ENCODE results near the gene NCF4.

NCF4 gene

GRCh38 chr22:36918586-36919284, 57.9 kb downstream of the NCF4 start:
- TF ChIP-seq GATA1 (IDR thresholded peaks at IDR 0.05; ENCODE audit: low read depth, low read length), result no peak
- no peak for DNase-seq

- TF ChIP-seq GATA1 (IDR thresholded peaks at IDR 0.05; ENCODE audit: low read depth, low read length), result no peak
- no peak for TF ChIP-seq POLR2A (IDR thresholded peaks at IDR 0.05; ENCODE audit: low read length)
- peak; percentile 32 to 53 for DNase-seq
These were observed 60.7 kb downstream of the NCF4 start for GRCh38 chr22:36921309-36922104.

- TF ChIP-seq GATA1 (IDR thresholded peaks at IDR 0.05; ENCODE audit: low read depth, low read length) (no peak), POLR2A (IDR thresholded peaks at IDR 0.05; ENCODE audit: low read length) (no peak)
- DNase-seq, result no peak
These were observed 61.4 kb downstream of the NCF4 start for GRCh38 chr22:36922105-36922608.

- no peak for DNase-seq
- no peak for TF ChIP-seq GATA1 (IDR thresholded peaks at IDR 0.05; ENCODE audit: low read depth, low read length)
- TF ChIP-seq POLR2A (IDR thresholded peaks at IDR 0.05; ENCODE audit: low read length), result no peak
These were observed 61.9 kb downstream of the NCF4 start for GRCh38 chr22:36922711-36923110.

GRCh38 chr22:36923131-36923788, 62.5 kb downstream of the NCF4 start:
- DNase-seq, result no peak

GRCh38 chr22:36924151-36924698, 63.4 kb downstream of the NCF4 start:
- TF ChIP-seq GATA1 (IDR thresholded peaks at IDR 0.05; ENCODE audit: low read depth, low read length) (no peak), POLR2A (IDR thresholded peaks at IDR 0.05; ENCODE audit: low read length) (no peak)
- no peak for DNase-seq

More at GRCh38 chr22:36923131-36923788, 62.5 kb downstream of the NCF4 start:
- TF ChIP-seq GATA1 (IDR thresholded peaks at IDR 0.05; ENCODE audit: low read depth, low read length) (no peak), POLR2A (IDR thresholded peaks at IDR 0.05; ENCODE audit: low read length) (no peak)

- no peak for DNase-seq
- TF ChIP-seq GATA1 (IDR thresholded peaks at IDR 0.05; ENCODE audit: low read depth, low read length) (no peak), POLR2A (IDR thresholded peaks at IDR 0.05; ENCODE audit: low read length) (no peak)
These were observed 64.8 kb downstream of the NCF4 start for GRCh38 chr22:36925388-36926290.

GRCh38 chr22:36926309-36926708, 65.5 kb downstream of the NCF4 start:
- DNase-seq, result no peak
- TF ChIP-seq GATA1 (IDR thresholded peaks at IDR 0.05; ENCODE audit: low read depth, low read length), result no peak
- TF ChIP-seq POLR2A (IDR thresholded peaks at IDR 0.05; ENCODE audit: low read length), result no peak

- TF ChIP-seq GATA1 (IDR thresholded peaks at IDR 0.05; ENCODE audit: low read depth, low read length), result no peak
- no peak for TF ChIP-seq POLR2A (IDR thresholded peaks at IDR 0.05; ENCODE audit: low read length)
- DNase-seq, result no peak
These were observed 66.1 kb downstream of the NCF4 start for GRCh38 chr22:36926721-36927435.
